Measurements from ENCODE around the gene CRYZL1.
"Not testable (repeated sequence)": the region's sequence is repeated elsewhere in the genome, so short reads cannot be mapped to it uniquely, and the experiment has no call there.

The CRYZL1 gene

GRCh38 chr21:33626151-33626550, 15.4 kb downstream of the CRYZL1 start:
- DNase-seq (ENCODE audit: low read depth in 2 of 2) = not testable (repeated sequence)

GRCh38 chr21:33622253-33622652, 19.3 kb downstream of the CRYZL1 start:
- DNase-seq (ENCODE audit: low read depth in 2 of 2) = no peak

DNA sequence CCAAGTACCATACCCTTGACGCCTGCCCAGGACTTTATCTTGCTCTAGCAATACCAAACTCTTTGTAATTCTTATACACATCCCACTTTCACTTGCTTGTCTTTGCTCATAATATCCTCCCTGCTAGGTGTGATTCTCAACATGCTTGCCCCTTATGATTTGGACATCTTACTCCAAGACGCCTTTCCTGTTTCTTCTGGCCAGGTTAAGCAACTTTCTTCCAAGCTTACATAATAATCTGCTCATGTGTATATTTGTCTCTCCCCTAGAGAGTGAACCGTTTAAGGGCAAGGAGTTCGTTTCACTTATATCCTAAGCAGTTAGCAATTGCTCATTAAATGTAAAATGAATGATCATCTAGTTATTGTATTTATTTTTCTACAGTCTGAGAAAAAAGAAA, 21.8 kb downstream of the CRYZL1 start:
- no peak for DNase-seq (ENCODE audit: low read depth in 2 of 2)

GRCh38 chr21:33618407-33618806, 23.1 kb downstream of the CRYZL1 start:
- no peak for DNase-seq (ENCODE audit: low read depth in 2 of 2)

DNA sequence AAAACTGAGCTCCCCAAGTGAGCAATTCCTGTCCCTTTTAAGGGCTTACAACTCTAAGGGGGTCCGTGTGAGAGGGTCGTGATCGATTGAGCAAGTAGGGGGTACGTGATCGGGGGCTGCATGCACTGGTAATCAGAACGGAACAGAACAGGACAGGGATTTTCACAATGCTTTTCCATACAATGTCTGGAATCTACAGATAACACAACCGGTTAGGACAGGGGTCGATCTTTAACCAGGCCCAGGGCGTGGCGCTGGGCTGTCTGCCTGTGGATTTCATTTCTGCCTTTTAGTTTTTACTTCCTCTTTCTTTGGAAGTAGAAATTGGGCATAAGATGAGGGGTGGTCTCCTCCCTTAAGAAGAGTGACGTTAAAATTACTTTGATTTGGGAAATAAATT, 24.0 kb downstream of the CRYZL1 start:
- DNase-seq (ENCODE audit: low read depth in 2 of 2) = not testable (repeated sequence)

DNA sequence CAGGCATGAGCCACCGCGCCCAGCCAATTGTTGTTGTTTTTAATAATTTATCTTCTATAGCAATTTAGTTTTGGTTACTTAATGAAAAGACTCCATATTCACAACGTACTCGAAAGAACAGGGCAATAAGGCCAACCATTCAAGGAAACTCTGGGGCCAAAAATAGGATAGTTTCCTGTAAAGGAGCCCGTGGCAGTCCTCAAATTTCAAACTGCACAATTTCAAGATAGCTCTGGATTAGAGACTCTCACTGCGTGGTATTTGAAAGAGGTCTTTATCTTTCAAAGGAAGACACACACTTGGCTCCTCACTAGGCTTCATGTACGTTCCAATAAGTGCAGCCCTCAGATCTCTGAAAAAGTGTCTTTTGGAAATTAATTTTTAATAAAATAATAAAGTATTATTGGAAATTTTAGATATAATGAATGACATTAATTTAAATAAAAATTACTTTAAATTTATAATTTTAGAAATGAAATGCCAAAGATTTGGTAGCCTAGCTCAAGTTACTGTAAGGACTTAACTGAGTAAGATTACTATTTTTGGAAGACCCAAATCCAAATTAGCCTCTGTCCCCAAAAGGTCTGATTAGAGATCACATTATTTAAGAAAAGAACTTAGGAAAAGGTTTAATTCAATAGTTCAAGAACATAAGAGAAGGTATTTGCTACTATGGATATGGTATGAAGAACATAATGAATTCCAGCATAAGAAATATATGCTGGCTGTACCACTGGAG, 30.4 kb downstream of the CRYZL1 start:
- DNase-seq (ENCODE audit: low read depth in 2 of 2) = no peak

DNA sequence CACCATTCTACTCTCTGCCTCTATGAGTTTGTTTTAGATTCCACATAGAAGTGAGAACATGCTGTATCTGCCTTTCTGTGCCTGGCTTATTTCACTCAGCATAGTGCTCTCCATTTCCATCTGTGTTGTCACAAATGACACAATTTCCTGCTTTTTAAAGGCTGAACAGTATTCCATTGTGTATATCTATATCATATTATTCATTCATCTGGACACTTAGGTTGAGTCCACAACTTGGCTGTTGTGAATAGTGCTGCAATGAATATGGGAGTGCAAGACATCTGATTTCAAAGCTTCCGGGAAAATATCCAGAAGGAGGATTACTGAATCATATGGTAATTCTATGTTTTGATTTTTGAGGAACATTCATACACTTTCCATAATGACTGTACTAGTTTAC, 33.0 kb downstream of the CRYZL1 start:
- no peak for DNase-seq (ENCODE audit: low read depth in 2 of 2)

GRCh38 chr21:33598051-33598450, 43.5 kb downstream of the CRYZL1 start:
- DNase-seq (ENCODE audit: low read depth in 2 of 2) = no peak

DNA sequence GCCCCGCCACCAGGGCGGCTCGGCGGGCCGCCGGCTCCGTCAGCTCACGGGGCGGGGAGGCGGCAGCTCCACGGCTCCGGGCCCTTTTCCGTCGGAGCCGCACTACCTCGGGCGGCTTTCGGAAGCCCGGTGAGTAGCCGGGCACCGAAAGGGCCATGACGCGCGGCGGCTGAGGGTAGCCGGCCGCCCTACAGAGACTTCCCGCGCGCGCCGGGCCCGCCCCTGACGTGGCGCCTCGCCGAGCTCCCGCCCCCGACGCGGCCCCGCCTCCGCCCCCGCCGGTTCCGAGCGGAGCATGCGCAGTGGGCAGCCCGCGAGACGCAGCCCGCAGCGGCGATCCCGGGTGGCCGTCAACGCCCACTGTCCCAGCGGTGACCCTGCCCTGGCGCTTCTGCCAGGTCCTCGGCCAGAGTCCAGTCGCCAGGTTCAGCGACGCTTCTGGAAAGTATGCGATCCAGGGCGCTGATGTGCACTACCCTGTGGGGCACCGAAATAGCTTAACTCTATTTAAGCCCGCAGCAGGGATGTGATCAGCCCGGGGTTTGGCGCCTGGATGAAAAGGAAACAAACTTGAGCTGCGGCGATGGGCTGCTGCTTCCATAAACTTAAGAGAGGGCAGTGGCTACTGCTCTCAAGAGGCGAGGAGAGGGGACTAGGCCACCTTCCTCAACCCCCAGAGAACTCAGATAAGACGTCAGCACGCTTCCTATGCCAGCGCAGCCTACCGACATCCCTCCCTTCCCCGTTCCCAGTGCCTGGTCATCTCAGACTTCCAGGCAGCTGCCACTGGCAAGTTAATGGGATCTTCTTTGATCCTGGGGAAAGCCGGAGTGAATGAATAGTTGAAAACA, 52.8 kb downstream of the CRYZL1 start, which contains the start of gene DONSON:
DONSON (minus strand) TSS at position 200 of the 851 bp plus-strand sequence; CDS start at position 157, 43 bp downstream.
- peak; percentile 78 for DNase-seq (ENCODE audit: low read depth in 2 of 2)

GRCh38 chr21:33587792-33588484, 53.6 kb downstream of the CRYZL1 start:
- DNase-seq (ENCODE audit: low read depth in 2 of 2) = peak in 1 of 2 donors; percentile 0

DNA sequence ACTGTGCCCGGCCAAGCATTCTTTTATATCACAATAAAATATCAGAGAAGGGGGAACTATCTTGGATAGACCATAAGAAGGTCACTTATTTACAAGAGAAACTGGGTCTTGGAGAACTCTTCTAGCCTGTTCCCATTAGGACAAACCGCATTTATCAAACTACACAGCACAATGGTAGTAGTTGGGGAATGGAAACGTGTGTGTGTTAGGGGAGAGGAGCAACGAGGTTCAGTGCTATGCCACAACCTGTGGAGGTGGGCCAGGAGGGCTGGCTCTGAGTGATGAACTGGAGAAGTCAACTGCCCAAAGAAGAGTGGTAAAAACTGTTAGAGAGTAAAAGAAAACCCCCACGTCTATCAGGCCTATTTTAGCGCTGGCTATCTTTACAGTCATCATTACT, 54.6 kb downstream of the CRYZL1 start:
- no peak for DNase-seq (ENCODE audit: low read depth in 2 of 2)

DNA sequence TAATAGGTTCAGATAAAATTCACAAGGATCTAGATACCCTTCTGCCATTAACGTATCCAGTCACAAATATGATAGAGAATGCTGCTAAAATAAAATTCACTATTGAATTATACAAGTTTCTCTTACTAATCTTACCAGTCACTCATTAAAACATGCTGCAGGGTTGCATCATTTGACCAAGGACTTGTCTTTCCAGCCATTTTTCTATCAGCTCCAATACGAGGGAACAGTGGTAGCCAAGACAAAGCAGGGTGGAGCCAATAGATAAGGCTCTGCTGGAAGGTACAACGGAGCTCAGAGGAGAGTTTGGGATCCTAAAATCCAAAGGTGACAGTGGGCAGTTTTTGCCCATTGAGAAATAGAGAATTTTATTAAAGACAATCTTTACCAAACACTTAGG, 57.1 kb downstream of the CRYZL1 start:
- DNase-seq (ENCODE audit: low read depth in 2 of 2) = no peak

DNA sequence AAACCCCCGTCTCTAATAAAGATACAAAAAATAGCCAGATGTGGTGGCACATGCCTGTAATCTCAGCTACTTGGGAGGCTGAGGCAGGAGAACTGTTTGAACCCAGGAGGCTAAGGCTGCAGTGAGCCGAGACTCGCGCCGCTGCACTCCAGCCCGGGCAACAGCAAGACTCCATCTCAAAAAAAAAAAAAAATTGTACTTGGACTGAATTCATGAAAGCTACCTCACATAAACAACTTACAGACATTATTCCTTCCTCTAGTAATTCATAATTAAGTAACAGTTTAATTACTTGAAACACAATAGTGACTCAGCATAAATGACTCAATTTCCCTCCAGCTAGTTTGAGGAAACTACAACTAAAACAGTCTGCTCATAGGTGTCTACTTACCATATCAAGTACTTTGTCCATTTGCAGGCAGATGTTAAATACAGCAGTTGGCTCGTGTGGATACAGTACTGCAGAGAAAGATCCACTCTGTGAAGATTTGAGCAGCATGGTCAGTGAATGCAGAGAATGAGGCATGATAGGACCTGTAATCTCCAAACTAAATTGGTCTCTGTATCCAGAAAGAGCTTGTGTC, 62.5 kb downstream of the CRYZL1 start:
- no peak for DNase-seq (ENCODE audit: low read depth in 2 of 2)

- DNase-seq (ENCODE audit: low read depth in 2 of 2) = no peak
Observed at GRCh38 chr21:33578214-33578613, 63.3 kb downstream of the CRYZL1 start.

GRCh38 chr21:33576741-33577141, 64.8 kb downstream of the CRYZL1 start:
- not testable (repeated sequence) for DNase-seq (ENCODE audit: low read depth in 2 of 2)

DNA sequence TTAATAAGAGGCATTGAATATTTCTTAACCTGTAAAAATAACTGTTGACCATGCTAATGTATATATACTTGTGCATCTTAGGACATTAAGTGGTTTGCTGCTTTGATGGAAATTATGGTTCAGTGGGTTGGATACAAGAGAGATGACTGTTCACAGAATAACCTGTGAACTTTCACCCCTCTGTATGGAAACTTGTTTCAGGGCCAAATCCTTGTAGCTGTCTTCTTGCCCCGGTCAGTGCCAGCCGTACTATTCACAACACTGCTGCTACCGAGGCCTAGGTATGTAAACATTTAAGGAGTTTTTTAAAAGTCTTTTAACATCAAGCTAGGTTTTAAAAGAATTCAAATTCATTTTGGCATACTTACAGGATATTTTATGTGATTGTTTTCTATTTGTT, 69.2 kb downstream of the CRYZL1 start:
- no peak for DNase-seq (ENCODE audit: low read depth in 2 of 2)

DNA sequence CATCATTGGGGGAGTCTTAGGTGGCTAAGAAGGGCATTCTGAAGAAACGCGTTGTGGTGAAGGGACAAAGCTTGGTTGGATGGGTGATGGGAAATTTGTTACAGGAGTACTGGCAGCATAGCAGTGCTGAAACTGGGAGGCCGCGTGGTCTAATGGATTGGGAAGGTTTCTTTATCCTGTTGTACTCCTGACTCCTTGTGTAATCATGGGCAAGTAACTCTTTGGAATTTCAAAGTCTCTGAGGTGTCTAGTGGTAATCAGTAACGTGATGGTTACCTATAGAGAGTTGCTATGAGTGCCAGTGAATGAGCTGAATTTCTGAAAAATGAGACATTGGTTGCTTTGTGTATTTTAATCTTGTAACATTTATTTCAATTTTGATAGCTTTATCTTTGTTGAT, 71.5 kb downstream of the CRYZL1 start:
- no peak for DNase-seq (ENCODE audit: low read depth in 2 of 2)

- DNase-seq (ENCODE audit: low read depth in 2 of 2) = no peak
Observed at GRCh38 chr21:33568448-33568847, 73.1 kb downstream of the CRYZL1 start.

DNA sequence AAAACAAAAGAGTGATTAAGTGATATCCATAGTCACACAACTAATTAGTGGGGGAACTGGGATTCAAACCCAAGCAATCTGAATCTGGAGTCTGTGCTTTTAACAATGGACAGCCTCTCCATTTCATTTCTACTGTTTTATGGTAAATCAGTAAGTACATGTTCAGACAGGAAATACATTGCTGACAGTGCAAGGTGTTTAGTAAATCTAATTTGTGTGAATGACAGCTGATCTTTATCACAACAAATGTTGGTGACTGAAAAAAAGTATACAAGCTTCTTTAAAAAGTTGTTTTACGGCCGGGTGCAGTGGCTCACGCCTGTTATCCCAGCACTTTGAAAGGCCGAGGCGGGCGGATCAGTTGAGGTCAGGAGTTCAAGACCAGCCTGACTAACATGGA, 73.6 kb downstream of the CRYZL1 start:
- DNase-seq (ENCODE audit: low read depth in 2 of 2) = no peak

DNA sequence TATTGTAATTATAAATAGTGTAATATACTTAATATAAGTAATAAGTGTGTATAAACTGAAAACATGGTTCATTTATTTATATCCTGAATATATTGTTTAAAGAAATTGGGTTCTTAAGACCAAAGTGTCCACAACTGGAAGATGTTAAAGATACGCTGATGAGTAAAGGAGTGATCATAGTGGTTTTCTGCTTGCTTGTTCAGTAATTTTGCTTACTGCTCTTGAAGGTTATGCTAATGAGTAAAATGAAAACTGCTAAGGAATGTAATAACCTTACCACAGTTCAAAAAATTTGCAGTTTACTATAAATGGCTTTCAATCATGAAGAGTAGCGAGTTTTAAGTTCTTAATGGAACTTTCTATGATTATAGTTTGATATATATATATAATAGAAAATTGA, 75.0 kb downstream of the CRYZL1 start:
- DNase-seq (ENCODE audit: low read depth in 2 of 2) = no peak

- DNase-seq (ENCODE audit: low read depth in 2 of 2) = no peak
Observed at GRCh38 chr21:33562389-33562788, 79.2 kb downstream of the CRYZL1 start.

DNA sequence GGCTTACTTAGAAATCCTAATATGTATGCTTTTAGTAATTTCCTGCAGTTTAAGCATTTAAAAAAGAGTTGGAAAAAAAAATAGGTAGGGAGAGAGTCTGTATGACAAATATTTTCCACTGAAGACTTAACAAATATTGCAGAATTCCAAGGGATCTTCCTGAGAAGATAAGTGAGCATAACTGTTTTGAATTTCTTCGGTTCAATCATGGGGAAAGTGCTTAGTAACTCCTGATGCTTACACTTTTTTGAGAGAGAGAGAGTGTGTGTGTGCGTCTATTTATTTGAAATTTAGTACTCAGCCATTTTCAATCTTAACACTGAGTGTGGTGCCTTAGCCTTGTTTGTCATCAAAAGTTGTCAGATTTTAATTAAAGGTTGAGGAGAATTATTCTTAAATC, 80.2 kb downstream of the CRYZL1 start:
- no peak for DNase-seq (ENCODE audit: low read depth in 2 of 2)

Data from stimulated activated CD8-positive, alpha-beta memory T cell treated with anti-CD3 and anti-CD28 coated beads, Interleukin-2, amount 100 ng/mL, for 1 hour (primary cell).